ENCODE data around the gene RARS1. TPM values are rescaled to one million over a fixed set of nuclear protein-coding genes. Genes with fewer than 3 reads are reported as not detected.

The RARS1 gene
- total RNA-seq, 1 experiment from 2014 or later: 128 TPM

DNA sequence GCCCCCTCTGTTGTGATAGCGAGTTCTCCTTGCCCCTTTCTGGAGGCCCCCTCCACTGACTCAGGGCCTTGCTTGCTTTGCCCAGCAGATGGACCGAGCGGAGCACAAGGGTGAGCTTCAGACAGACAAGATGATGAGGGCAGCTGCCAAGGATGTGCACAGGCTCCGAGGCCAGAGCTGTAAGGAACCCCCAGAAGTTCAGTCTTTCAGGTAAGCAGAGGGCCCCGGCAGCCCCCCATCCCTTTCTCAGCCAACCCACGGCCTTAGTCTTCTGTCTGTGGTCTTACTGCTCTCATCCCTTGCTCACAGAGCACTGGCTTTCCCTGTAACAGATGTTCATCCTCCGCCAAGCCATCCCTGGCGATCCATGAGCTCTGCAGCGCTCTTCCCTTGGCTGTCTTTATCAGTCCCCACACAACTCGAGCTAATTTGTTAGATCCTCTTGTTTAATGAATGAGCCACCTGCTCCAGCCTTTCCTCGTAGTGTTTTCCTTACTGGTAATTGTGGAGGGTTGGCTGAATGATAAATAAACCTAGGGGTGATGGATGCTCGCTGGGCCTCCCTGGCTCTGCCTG, 18.4 kb upstream of the RARS1 start:
- no peak for DNase-seq (ENCODE audit: low read depth, low spot score)
- Histone ChIP-seq H3K27me3 (ENCODE audit: control insufficient read depth, insufficient read depth, low read length) (no peaks in the 10 kb centered on the region), H3K4me3 (ENCODE audit: low read depth in 2 of 2, low read length in 2 of 2) (no peak overlapping the region), H3K9me3 (ENCODE audit: control insufficient read depth, insufficient read depth, low read depth, low read length) (no peaks in the 10 kb centered on the region), H3K27ac (ENCODE audit: low read length) (no peak overlapping the region), H3K4me1 (ENCODE audit: control insufficient read depth, insufficient read depth, low read length) (no peaks in the 10 kb centered on the region), H3K36me3 (ENCODE audit: control insufficient read depth, insufficient read depth, low read length) (no peaks in the 10 kb centered on the region)
- no peak for ATAC-seq
- no peak for TF ChIP-seq SIN3A (IDR thresholded peaks at IDR 0.05; ENCODE audit: borderline replicate concordance, insufficient read depth, low read depth, low read length)
- intact Hi-C loops (cut with micrococcal nuclease; ENCODE audit: unreplicated experiment) (no loop called here), in situ Hi-C loops (cut with HindIII; ENCODE audit: low pct_unique_long_range_greater_than_20kb, low sequenced_read_pairs) (no loop called here)
- POLR2A ChIA-PET: no interaction called here
- CTCF ChIA-PET: no interaction called here
- BruUV-seq (replicated peaks): no TSS peak

DNA sequence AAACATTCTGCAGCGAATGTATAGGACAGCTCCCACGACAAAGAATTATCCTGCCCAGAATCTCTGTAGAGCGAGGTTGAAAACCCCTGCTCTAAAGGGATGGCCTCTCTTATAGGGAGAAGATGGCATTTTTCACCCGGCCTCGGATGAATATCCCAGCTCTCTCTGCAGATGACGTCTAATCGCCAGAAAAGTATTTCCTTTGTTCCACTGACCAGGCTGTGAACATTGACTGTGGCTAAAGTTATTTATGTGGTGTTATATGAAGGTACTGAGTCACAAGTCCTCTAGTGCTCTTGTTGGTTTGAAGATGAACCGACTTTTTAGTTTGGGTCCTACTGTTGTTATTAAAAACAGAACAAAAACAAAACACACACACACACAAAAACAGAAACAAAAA, 17.4 kb upstream of the RARS1 start:
- Histone ChIP-seq H3K27ac (ENCODE audit: low read length) (no peak overlapping the region), H3K27me3 (ENCODE audit: control insufficient read depth, insufficient read depth, low read length) (no peaks in the 10 kb centered on the region), H3K4me1 (ENCODE audit: control insufficient read depth, insufficient read depth, low read length) (no peaks in the 10 kb centered on the region), H3K9me3 (ENCODE audit: control insufficient read depth, insufficient read depth, low read depth, low read length) (no peaks in the 10 kb centered on the region), H3K36me3 (ENCODE audit: control insufficient read depth, insufficient read depth, low read length) (no peaks in the 10 kb centered on the region), H3K4me3 (ENCODE audit: low read depth in 2 of 2, low read length in 2 of 2) (no peak overlapping the region)
- DNase-seq (ENCODE audit: low read depth, low spot score) (no peak), ATAC-seq (no peak)
- ChIA-PET CTCF (interaction anchor here (0.7 kb wide), 1 partner anchor 16 kb away, joined by 3 read pairs; no protein-coding TSS in a partner anchor), POLR2A (no interaction called here)
- TF ChIP-seq SIN3A (IDR thresholded peaks at IDR 0.05; ENCODE audit: borderline replicate concordance, insufficient read depth, low read depth, low read length) (no peak), CTCF (IDR thresholded peaks at IDR 0.05) (no peak), TCF7L2 (IDR thresholded peaks at IDR 0.05; ENCODE audit: low read depth, low read length) (no peak), POLR2AphosphoS5 (IDR thresholded peaks at IDR 0.05; ENCODE audit: low read depth, low read length) (no peak)
- TF ChIP-seq, protein P1, sequence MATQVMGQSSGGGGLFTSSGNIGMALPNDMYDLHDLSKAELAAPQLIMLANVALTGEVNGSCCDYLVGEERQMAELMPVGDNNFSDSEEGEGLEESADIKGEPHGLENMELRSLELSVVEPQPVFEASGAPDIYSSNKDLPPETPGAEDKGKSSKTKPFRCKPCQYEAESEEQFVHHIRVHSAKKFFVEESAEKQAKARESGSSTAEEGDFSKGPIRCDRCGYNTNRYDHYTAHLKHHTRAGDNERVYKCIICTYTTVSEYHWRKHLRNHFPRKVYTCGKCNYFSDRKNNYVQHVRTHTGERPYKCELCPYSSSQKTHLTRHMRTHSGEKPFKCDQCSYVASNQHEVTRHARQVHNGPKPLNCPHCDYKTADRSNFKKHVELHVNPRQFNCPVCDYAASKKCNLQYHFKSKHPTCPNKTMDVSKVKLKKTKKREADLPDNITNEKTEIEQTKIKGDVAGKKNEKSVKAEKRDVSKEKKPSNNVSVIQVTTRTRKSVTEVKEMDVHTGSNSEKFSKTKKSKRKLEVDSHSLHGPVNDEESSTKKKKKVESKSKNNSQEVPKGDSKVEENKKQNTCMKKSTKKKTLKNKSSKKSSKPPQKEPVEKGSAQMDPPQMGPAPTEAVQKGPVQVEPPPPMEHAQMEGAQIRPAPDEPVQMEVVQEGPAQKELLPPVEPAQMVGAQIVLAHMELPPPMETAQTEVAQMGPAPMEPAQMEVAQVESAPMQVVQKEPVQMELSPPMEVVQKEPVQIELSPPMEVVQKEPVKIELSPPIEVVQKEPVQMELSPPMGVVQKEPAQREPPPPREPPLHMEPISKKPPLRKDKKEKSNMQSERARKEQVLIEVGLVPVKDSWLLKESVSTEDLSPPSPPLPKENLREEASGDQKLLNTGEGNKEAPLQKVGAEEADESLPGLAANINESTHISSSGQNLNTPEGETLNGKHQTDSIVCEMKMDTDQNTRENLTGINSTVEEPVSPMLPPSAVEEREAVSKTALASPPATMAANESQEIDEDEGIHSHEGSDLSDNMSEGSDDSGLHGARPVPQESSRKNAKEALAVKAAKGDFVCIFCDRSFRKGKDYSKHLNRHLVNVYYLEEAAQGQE (IDR thresholded peaks at IDR 0.05; ENCODE audit: insufficient read depth in 1 of 2, low read depth in 2 of 2, low read length in 1 of 2): no peak
- intact Hi-C loops (cut with micrococcal nuclease; ENCODE audit: unreplicated experiment) (no loop called here), in situ Hi-C loops (cut with HindIII; ENCODE audit: low pct_unique_long_range_greater_than_20kb, low sequenced_read_pairs) (no loop called here)
- no TSS peak for BruUV-seq (replicated peaks)

- in situ Hi-C loops (cut with HindIII; ENCODE audit: low pct_unique_long_range_greater_than_20kb, low sequenced_read_pairs): no loop called here
- TF ChIP-seq, protein P1 (IDR thresholded peaks at IDR 0.05; ENCODE audit: insufficient read depth in 1 of 2, low read depth in 2 of 2, low read length in 1 of 2): no peak
- no peak for TF ChIP-seq CTCF (IDR thresholded peaks at IDR 0.05)
- CTCF ChIA-PET: interaction anchor here (0.6 kb wide), 1 partner anchor 30 kb away, joined by 5 read pairs; no protein-coding TSS in a partner anchor
- Histone ChIP-seq H3K36me3 (ENCODE audit: control insufficient read depth, insufficient read depth, low read length) (no peaks in the 10 kb centered on the region), H3K27ac (ENCODE audit: low read length) (no peak overlapping the region), H3K9me3 (ENCODE audit: control insufficient read depth, insufficient read depth, low read depth, low read length) (no peaks in the 10 kb centered on the region), H3K27me3 (ENCODE audit: control insufficient read depth, insufficient read depth, low read length) (no peaks in the 10 kb centered on the region), H3K4me1 (ENCODE audit: control insufficient read depth, insufficient read depth, low read length) (no peaks in the 10 kb centered on the region), H3K4me3 (ENCODE audit: low read depth in 2 of 2, low read length in 2 of 2) (no peak overlapping the region)
- DNase-seq (ENCODE audit: low read depth, low spot score) (no peak), ATAC-seq (no peak)
- no TSS peak for BruUV-seq (replicated peaks)
- POLR2A ChIA-PET: no interaction called here
- intact Hi-C loops (cut with micrococcal nuclease; ENCODE audit: unreplicated experiment): no loop called here
Observed at GRCh38 chr5:168469816-168470215, 16.5 kb upstream of the RARS1 start.

All from Panc1 (cell line).